ENCODE measurements around the gene MYO16. TPM values are rescaled to one million over a fixed set of nuclear protein-coding genes. Genes with fewer than 3 reads are reported as not detected.

Gene MYO16
- total RNA-seq, 1 experiment from 2014 or later, result not detected

DNA sequence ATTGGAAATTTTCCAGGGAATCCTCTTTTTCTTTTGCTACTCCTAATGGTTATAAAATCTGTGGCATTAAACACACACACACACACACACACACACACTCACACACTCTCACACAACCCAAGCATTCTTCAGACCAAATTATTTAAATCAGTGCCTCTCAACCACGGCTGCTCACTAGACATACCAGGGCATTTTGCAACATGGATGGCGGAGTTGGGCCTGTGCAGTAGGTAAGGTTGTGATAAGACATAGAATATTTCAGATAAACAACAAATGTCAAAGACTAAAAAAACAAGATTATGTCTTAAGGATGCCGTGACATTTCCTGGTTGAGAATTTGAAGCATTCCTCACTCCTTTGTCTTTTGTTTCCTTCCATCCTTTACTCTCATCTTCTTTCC lies 443.1 kb downstream of the MYO16 start:
- Histone ChIP-seq H3K27me3 (ENCODE audit: insufficient read depth, low read length) (no peaks in the 10 kb centered on the region), H3K4me1 (ENCODE audit: insufficient read depth, low read length) (no peaks in the 10 kb centered on the region), H3K79me2 (ENCODE audit: insufficient read depth, low read length) (no peaks in the 10 kb centered on the region), H3T11ph (ENCODE audit: low read length) (no peak overlapping the region), H3K18ac (ENCODE audit: insufficient read length, low read depth, low read length) (no peak overlapping the region), H4K5ac (ENCODE audit: insufficient read length, low read depth, low read length) (no peak overlapping the region), H3K27ac (ENCODE audit: insufficient read length, low read depth, low read length) (no peak overlapping the region), H2BK15ac (ENCODE audit: low read depth, low read length) (no peak overlapping the region), H4K91ac (ENCODE audit: insufficient read length, low read depth, low read length) (no peak overlapping the region), H4K8ac (replicated peaks; ENCODE audit: insufficient read length, low read depth, low read length) (no peak overlapping the region), H3K9ac (ENCODE audit: extremely low read depth, insufficient read length, low read length) (no peak overlapping the region), H3K23ac (ENCODE audit: insufficient read length, low read depth, low read length) (no peak overlapping the region), H2BK12ac (ENCODE audit: insufficient read length, low read depth, low read length) (no peak overlapping the region), H3K56ac (ENCODE audit: insufficient read length, low read depth, low read length) (no peak overlapping the region), H2AFZ (ENCODE audit: low read length) (no peak overlapping the region), H3K9me3 (ENCODE audit: control insufficient read depth, low read depth, low read length) (no peaks in the 10 kb centered on the region), H2BK20ac (ENCODE audit: low read depth, low read length, poor library complexity, severe bottlenecking) (no peak overlapping the region), H3K79me1 (ENCODE audit: insufficient read depth, low read depth, low read length, poor library complexity, severe bottlenecking) (no peaks in the 10 kb centered on the region), H4K20me1 (ENCODE audit: control insufficient read depth, insufficient read depth, insufficient read length) (no peaks in the 10 kb centered on the region), H2BK5ac (ENCODE audit: insufficient read length, low read length) (no peak overlapping the region), H3K4me2 (ENCODE audit: insufficient read depth, insufficient read length, low read length) (no peak overlapping the region), H2BK120ac (ENCODE audit: low read depth, low read length, poor library complexity, severe bottlenecking) (no peak overlapping the region), H2AK5ac (ENCODE audit: insufficient read length, low read length) (no peak overlapping the region), H3K23me2 (ENCODE audit: insufficient read length, low read depth, low read length, poor library complexity, severe bottlenecking) (no peaks in the 10 kb centered on the region), H3K14ac (ENCODE audit: insufficient read depth, low read length) (no peak overlapping the region), H3K4ac (ENCODE audit: low read depth, low read length) (no peak overlapping the region)
- H3K9me3 Mint-ChIP-seq, result 0 out of 5 replicates have a peak, but pooled peaks cover 0 to 4% of the 10 kb centered on the region in 2 experiments
- no peak for DNase-seq
- no peaks in the 10 kb centered on the region for H3K27me3 Mint-ChIP-seq (ENCODE audit: low read depth)
- H3K4me1 Mint-ChIP-seq, result no peaks in the 10 kb centered on the region
- H3K36me3 Mint-ChIP-seq (ENCODE audit: insufficient read depth in 1 of 3, low read depth in 3 of 3), result no peaks in the 10 kb centered on the region; a peak in 1 of 7 replicates
- TF ChIP-seq, protein P1, sequence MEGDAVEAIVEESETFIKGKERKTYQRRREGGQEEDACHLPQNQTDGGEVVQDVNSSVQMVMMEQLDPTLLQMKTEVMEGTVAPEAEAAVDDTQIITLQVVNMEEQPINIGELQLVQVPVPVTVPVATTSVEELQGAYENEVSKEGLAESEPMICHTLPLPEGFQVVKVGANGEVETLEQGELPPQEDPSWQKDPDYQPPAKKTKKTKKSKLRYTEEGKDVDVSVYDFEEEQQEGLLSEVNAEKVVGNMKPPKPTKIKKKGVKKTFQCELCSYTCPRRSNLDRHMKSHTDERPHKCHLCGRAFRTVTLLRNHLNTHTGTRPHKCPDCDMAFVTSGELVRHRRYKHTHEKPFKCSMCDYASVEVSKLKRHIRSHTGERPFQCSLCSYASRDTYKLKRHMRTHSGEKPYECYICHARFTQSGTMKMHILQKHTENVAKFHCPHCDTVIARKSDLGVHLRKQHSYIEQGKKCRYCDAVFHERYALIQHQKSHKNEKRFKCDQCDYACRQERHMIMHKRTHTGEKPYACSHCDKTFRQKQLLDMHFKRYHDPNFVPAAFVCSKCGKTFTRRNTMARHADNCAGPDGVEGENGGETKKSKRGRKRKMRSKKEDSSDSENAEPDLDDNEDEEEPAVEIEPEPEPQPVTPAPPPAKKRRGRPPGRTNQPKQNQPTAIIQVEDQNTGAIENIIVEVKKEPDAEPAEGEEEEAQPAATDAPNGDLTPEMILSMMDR (conservative IDR thresholded peaks at IDR 0.05), result no peak
- no peak overlapping the region for H3K27ac Mint-ChIP-seq
- no CpG with 5 or more reads among the region's 3 CpGs for WGBS (ENCODE audit: extremely low coverage, insufficient read length, low lambda C conversion rate)
- H3K4me3 Mint-ChIP-seq, result no peak overlapping the region
